Measurements from ENCODE around the gene MYO6.
"Not testable (repeated sequence)": the region's sequence is repeated elsewhere in the genome, so short reads cannot be mapped to it uniquely, and the experiment has no call there.

The MYO6 gene

GRCh38 chr6:75863001-75863400, 114.0 kb downstream of the MYO6 start:
- DNase-seq: no peak
- intact Hi-C loops (cut with DNase I): no loop called here

GRCh38 chr6:75863784-75864183, 114.7 kb downstream of the MYO6 start:
- no peak for DNase-seq
- intact Hi-C loops (cut with DNase I): no loop called here

GRCh38 chr6:75864446-75864845, 115.4 kb downstream of the MYO6 start:
- intact Hi-C loops (cut with DNase I): no loop called here
- DNase-seq: no peak

- DNase-seq: no peak
- intact Hi-C loops (cut with DNase I): no loop called here
Measured at GRCh38 chr6:75870389-75870788, 121.3 kb downstream of the MYO6 start.

- no peak for DNase-seq
- intact Hi-C loops (cut with DNase I): no loop called here
Measured at GRCh38 chr6:75874224-75874623, 125.2 kb downstream of the MYO6 start.

- no peak for DNase-seq
- intact Hi-C loops (cut with DNase I): no loop called here
Measured at GRCh38 chr6:75876152-75876551, 127.1 kb downstream of the MYO6 start.

GRCh38 chr6:75880305-75880704, 131.3 kb downstream of the MYO6 start:
- intact Hi-C loops (cut with DNase I): no loop called here

GRCh38 chr6:75882734-75883133, 133.7 kb downstream of the MYO6 start:
- no peak for DNase-seq
- intact Hi-C loops (cut with DNase I): no loop called here

More at GRCh38 chr6:75880305-75880704, 131.3 kb downstream of the MYO6 start:
- DNase-seq: no peak

GRCh38 chr6:75884822-75885221, 135.8 kb downstream of the MYO6 start:
- intact Hi-C loops (cut with DNase I): no loop called here
- no peak for DNase-seq

- peak in 1 of 42 donors; percentile 2 for DNase-seq
- intact Hi-C loops (cut with DNase I): no loop called here
Measured at GRCh38 chr6:75892384-75892783, 143.3 kb downstream of the MYO6 start.

GRCh38 chr6:75893058-75893775, 144.2 kb downstream of the MYO6 start:
- intact Hi-C loops (cut with DNase I): no loop called here

GRCh38 chr6:75893776-75894152, 144.7 kb downstream of the MYO6 start:
- intact Hi-C loops (cut with DNase I): no loop called here
- DNase-seq: no peak

More at GRCh38 chr6:75893058-75893775, 144.2 kb downstream of the MYO6 start:
- DNase-seq: peak in 1 of 42 donors; percentile 43

GRCh38 chr6:75896526-75896925, 147.5 kb downstream of the MYO6 start:
- no peak for DNase-seq
- intact Hi-C loops (cut with DNase I): no loop called here

GRCh38 chr6:75900216-75900615, 151.2 kb downstream of the MYO6 start:
- intact Hi-C loops (cut with DNase I): not testable (repeated sequence)

GRCh38 chr6:75905129-75905528, 156.1 kb downstream of the MYO6 start:
- intact Hi-C loops (cut with DNase I); DNase-seq: not testable (repeated sequence)

More at GRCh38 chr6:75900216-75900615, 151.2 kb downstream of the MYO6 start:
- not testable (repeated sequence) for DNase-seq

GRCh38 chr6:75906871-75907270, 157.8 kb downstream of the MYO6 start:
- intact Hi-C loops (cut with DNase I): no loop called here
- DNase-seq: no peak

GRCh38 chr6:75907444-75907843, 158.4 kb downstream of the MYO6 start:
- intact Hi-C loops (cut with DNase I): no loop called here
- DNase-seq: no peak

- intact Hi-C loops (cut with DNase I): no loop called here
- DNase-seq: no peak
Measured at GRCh38 chr6:75913040-75913439, 164.0 kb downstream of the MYO6 start.

- intact Hi-C loops (cut with DNase I): no loop called here
- no peak for DNase-seq
Measured at GRCh38 chr6:75922226-75922625, 173.2 kb downstream of the MYO6 start.

- intact Hi-C loops (cut with DNase I): no loop called here
- DNase-seq: no peak
Measured at GRCh38 chr6:75926293-75927168, 177.5 kb downstream of the MYO6 start.
